Measurements from ENCODE around the gene FOXP1. TPM values are rescaled to one million over a fixed set of nuclear protein-coding genes. Genes with fewer than 3 reads are reported as not detected.
A peak's percentile ranks its signal among the peaks of the same experiment; 100 is the strongest.

FOXP1 gene
- total and polyA plus RNA-seq, 3 experiments from 2014 or later = 142 to 185 (median 147) TPM

GRCh38 chr3:71355862-71356261, 227.7 kb downstream of the FOXP1 start:
- Histone ChIP-seq H3K4me3 (ENCODE audit: low read length) (no peak overlapping the region), H3K4me1 (ENCODE audit: insufficient read depth, low read length) (peaks cover 41% of the 10 kb centered on the region), H3K9me3 (ENCODE audit: low read length) (no peaks in the 10 kb centered on the region), H3K27ac (ENCODE audit: low read depth, low read length) (no peak overlapping the region), H3K27me3 (ENCODE audit: insufficient read depth, low read length, poor library complexity, severe bottlenecking) (no peaks in the 10 kb centered on the region), H3K36me3 (ENCODE audit: insufficient read depth, low read length) (no peaks in the 10 kb centered on the region)
- Mint-ChIP-seq H3K27me3 (no peaks in the 10 kb centered on the region), H3K27ac (peak overlapping the region in 3 of 8 donors; percentile 29 to 76 (median 60)), H3K4me1 (peaks cover 14 to 84% (median 73%) of the 10 kb centered on the region in 3 donors), H3K9me3 (no peaks in the 10 kb centered on the region), H3K4me3 (peak overlapping the region in 2 of 7 donors; percentile 9 to 16), H3K36me3 (peaks cover 0 to 51% (median 16%) of the 10 kb centered on the region in 3 donors)
- no peak for DNase-seq
- POLR2A ChIA-PET = interaction anchor here (0.5 to 0.6 kb wide), 3 partner anchors 10 to 875 kb away, joined by 3 to 4 read pairs (median 3); no protein-coding TSS in a partner anchor
- CTCF ChIA-PET = no interaction called here

- POLR2A ChIA-PET = no interaction called here
- peak overlapping the region in 2 of 8 donors; percentile 36 to 61 for H3K27ac Mint-ChIP-seq
- CTCF ChIA-PET = no interaction called here
These were observed 228.5 kb downstream of the FOXP1 start for GRCh38 chr3:71355037-71355436.

GRCh38 chr3:71351403-71352149, 232.0 kb downstream of the FOXP1 start:
- Histone ChIP-seq H3K27ac (ENCODE audit: low read depth, low read length) (no peak overlapping the region), H3K4me3 (ENCODE audit: low read length) (no peak overlapping the region), H3K36me3 (ENCODE audit: insufficient read depth, low read length) (no peaks in the 10 kb centered on the region), H3K9me3 (ENCODE audit: low read length) (no peaks in the 10 kb centered on the region), H3K4me1 (ENCODE audit: insufficient read depth, low read length) (peaks cover 22% of the 10 kb centered on the region), H3K27me3 (ENCODE audit: insufficient read depth, low read length, poor library complexity, severe bottlenecking) (no peaks in the 10 kb centered on the region)
- POLR2A ChIA-PET = no interaction called here
- no peak for DNase-seq
- peaks cover 27 to 86% (median 67%) of the 10 kb centered on the region in 3 donors for H3K4me1 Mint-ChIP-seq
- H3K4me3 Mint-ChIP-seq = no peak overlapping the region
- CTCF ChIA-PET = no interaction called here
- H3K27me3 Mint-ChIP-seq = no peaks in the 10 kb centered on the region
- H3K9me3 Mint-ChIP-seq = no peaks in the 10 kb centered on the region
- H3K36me3 Mint-ChIP-seq = peaks cover 0 to 40% (median 10%) of the 10 kb centered on the region in 3 donors
- peak overlapping the region in 4 of 8 donors; percentile 29 to 81 (median 60) for H3K27ac Mint-ChIP-seq

More at GRCh38 chr3:71355037-71355436, 228.5 kb downstream of the FOXP1 start:
- H3K4me1 ChIP-seq (ENCODE audit: insufficient read depth, low read length) = peaks cover 39% of the 10 kb centered on the region
- peaks cover 13 to 84% (median 70%) of the 10 kb centered on the region in 3 donors for H3K4me1 Mint-ChIP-seq
- H3K9me3 Mint-ChIP-seq = no peaks in the 10 kb centered on the region
- H3K27me3 Mint-ChIP-seq = no peaks in the 10 kb centered on the region
- no peaks in the 10 kb centered on the region for H3K36me3 ChIP-seq (ENCODE audit: insufficient read depth, low read length)
- no peaks in the 10 kb centered on the region for H3K27me3 ChIP-seq (ENCODE audit: insufficient read depth, low read length, poor library complexity, severe bottlenecking)
- DNase-seq = no peak
- no peak overlapping the region for H3K4me3 ChIP-seq (ENCODE audit: low read length)
- peak overlapping the region in 1 of 7 donors; percentile 36 for H3K4me3 Mint-ChIP-seq
- peaks cover 0 to 53% (median 17%) of the 10 kb centered on the region in 3 donors for H3K36me3 Mint-ChIP-seq
- H3K9me3 ChIP-seq (ENCODE audit: low read length) = no peaks in the 10 kb centered on the region
- no peak overlapping the region for H3K27ac ChIP-seq (ENCODE audit: low read depth, low read length)

GRCh38 chr3:71350998-71351397, 232.5 kb downstream of the FOXP1 start:
- no peak for DNase-seq
- Histone ChIP-seq H3K4me3 (ENCODE audit: low read length) (no peak overlapping the region), H3K36me3 (ENCODE audit: insufficient read depth, low read length) (no peaks in the 10 kb centered on the region), H3K4me1 (ENCODE audit: insufficient read depth, low read length) (peaks cover 16% of the 10 kb centered on the region), H3K9me3 (ENCODE audit: low read length) (no peaks in the 10 kb centered on the region), H3K27me3 (ENCODE audit: insufficient read depth, low read length, poor library complexity, severe bottlenecking) (no peaks in the 10 kb centered on the region), H3K27ac (ENCODE audit: low read depth, low read length) (no peak overlapping the region)
- peaks cover 0 to under 1% of the 10 kb centered on the region in 2 donors for H3K27me3 Mint-ChIP-seq
- H3K4me1 Mint-ChIP-seq = peaks cover 29 to 83% (median 63%) of the 10 kb centered on the region in 3 donors
- POLR2A ChIA-PET = no interaction called here
- peak overlapping the region in 3 of 8 donors; percentile 6 to 81 (median 28) for H3K27ac Mint-ChIP-seq
- no peaks in the 10 kb centered on the region for H3K9me3 Mint-ChIP-seq
- CTCF ChIA-PET = no interaction called here
- no peak overlapping the region for H3K4me3 Mint-ChIP-seq
- peaks cover 0 to 40% (median 10%) of the 10 kb centered on the region in 3 donors for H3K36me3 Mint-ChIP-seq

- Histone ChIP-seq H3K36me3 (ENCODE audit: insufficient read depth, low read length) (no peaks in the 10 kb centered on the region), H3K27ac (ENCODE audit: low read depth, low read length) (no peak overlapping the region), H3K27me3 (ENCODE audit: insufficient read depth, low read length, poor library complexity, severe bottlenecking) (no peaks in the 10 kb centered on the region), H3K9me3 (ENCODE audit: low read length) (no peaks in the 10 kb centered on the region), H3K4me3 (ENCODE audit: low read length) (no peak overlapping the region), H3K4me1 (ENCODE audit: insufficient read depth, low read length) (peaks cover 16% of the 10 kb centered on the region)
- Mint-ChIP-seq H3K36me3 (peaks cover 0 to 31% (median 9%) of the 10 kb centered on the region in 3 donors), H3K9me3 (no peaks in the 10 kb centered on the region), H3K4me3 (no peak overlapping the region), H3K4me1 (peaks cover 36 to 73% (median 59%) of the 10 kb centered on the region in 3 donors), H3K27ac (no peak overlapping the region), H3K27me3 (peaks cover 0 to 3% of the 10 kb centered on the region in 2 donors)
- ChIA-PET POLR2A (no interaction called here), CTCF (interaction anchor here (0.5 to 1.2 kb wide), 2 partner anchors 11 to 200 kb away, joined by 3 to 5 read pairs; no protein-coding TSS in a partner anchor)
- DNase-seq = no peak
These were observed 234.7 kb downstream of the FOXP1 start for GRCh38 chr3:71348831-71349230.

GRCh38 chr3:71348001-71348632, 235.4 kb downstream of the FOXP1 start:
- Mint-ChIP-seq H3K4me1 (peaks cover 36 to 69% (median 57%) of the 10 kb centered on the region in 3 donors), H3K27me3 (peaks cover 0 to 3% of the 10 kb centered on the region in 2 donors), H3K4me3 (peak overlapping the region in 2 of 7 donors; percentile 0), H3K36me3 (peaks cover 0 to 33% (median 11%) of the 10 kb centered on the region in 3 donors), H3K27ac (peak overlapping the region in 4 of 8 donors; percentile 44 to 69 (median 56)), H3K9me3 (no peaks in the 10 kb centered on the region)
- Histone ChIP-seq H3K4me3 (ENCODE audit: low read length) (no peak overlapping the region), H3K36me3 (ENCODE audit: insufficient read depth, low read length) (no peaks in the 10 kb centered on the region), H3K9me3 (ENCODE audit: low read length) (no peaks in the 10 kb centered on the region), H3K27ac (ENCODE audit: low read depth, low read length) (no peak overlapping the region), H3K27me3 (ENCODE audit: insufficient read depth, low read length, poor library complexity, severe bottlenecking) (no peaks in the 10 kb centered on the region), H3K4me1 (ENCODE audit: insufficient read depth, low read length) (peaks cover 16% of the 10 kb centered on the region)
- CTCF ChIA-PET = interaction anchor here (0.5 kb wide), 1 partner anchor 201 kb away, joined by 5 read pairs; no protein-coding TSS in a partner anchor
- DNase-seq = peak in 1 of 5 donors; percentile 30
- POLR2A ChIA-PET = no interaction called here

- no peaks in the 10 kb centered on the region for H3K27me3 ChIP-seq (ENCODE audit: insufficient read depth, low read length, poor library complexity, severe bottlenecking)
- Mint-ChIP-seq H3K9me3 (peaks cover 0 to 7% (median 3%) of the 10 kb centered on the region in 5 donors), H3K4me1 (peaks cover 35 to 54% (median 45%) of the 10 kb centered on the region in 3 donors), H3K27me3 (peaks cover 0 to 3% of the 10 kb centered on the region in 2 donors), H3K4me3 (peak overlapping the region in 2 of 7 donors; percentile 5 to 31), H3K27ac (peak overlapping the region in 3 of 8 donors; percentile 2 to 57 (median 17)), H3K36me3 (peaks cover 13 to 41% (median 15%) of the 10 kb centered on the region in 3 donors)
- no peaks in the 10 kb centered on the region for H3K36me3 ChIP-seq (ENCODE audit: insufficient read depth, low read length)
- H3K27ac ChIP-seq (ENCODE audit: low read depth, low read length) = no peak overlapping the region
- DNase-seq = no peak
- CTCF ChIA-PET = no interaction called here
- H3K4me1 ChIP-seq (ENCODE audit: insufficient read depth, low read length) = peaks cover 16% of the 10 kb centered on the region
- H3K9me3 ChIP-seq (ENCODE audit: low read length) = no peaks in the 10 kb centered on the region
- POLR2A ChIA-PET = no interaction called here
- H3K4me3 ChIP-seq (ENCODE audit: low read length) = no peak overlapping the region
These were observed 237.5 kb downstream of the FOXP1 start for GRCh38 chr3:71346061-71346460.

Data from CD8-positive, alpha-beta memory T cell (primary cell).